GM21576 (cell line): ENCODE results near the gene TTC7B.

Source experiments
- ATAC-seq: cut with Tn5 transposase; IDR thresholded peaks from one replicate; pipeline ENCODE4 v1.9.1; 2021; ENCODE audit warnings: mild to moderate bottlenecking, moderate library complexity; ENCODE audit not compliant: unreplicated experiment

TTC7B gene

GRCh38 chr14:90743826-90744225 is 72.4 kb downstream of the TTC7B start:
- ATAC-seq: no peak

- ATAC-seq: no peak
These were observed 72.8 kb downstream of the TTC7B start for GRCh38 chr14:90743425-90743824.

DNA sequence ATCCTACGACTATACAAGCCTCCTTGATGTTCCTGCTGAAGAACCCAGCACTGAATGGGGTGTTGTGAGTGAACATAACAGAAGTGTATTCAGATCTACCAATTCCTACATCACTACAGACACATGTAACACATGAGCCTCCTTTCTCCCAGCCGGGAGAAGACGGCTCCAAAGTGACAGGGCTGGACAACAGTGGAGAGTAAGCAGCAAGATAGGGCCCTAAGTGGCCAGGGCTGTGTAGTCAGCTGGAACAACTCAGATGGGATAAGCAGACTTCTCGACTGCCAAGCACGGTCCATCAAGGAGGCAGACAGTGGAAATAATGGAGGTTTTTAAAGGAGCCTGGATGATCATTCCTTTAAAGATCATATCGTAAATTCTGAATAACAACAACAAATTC is 73.5 kb downstream of the TTC7B start:
- ATAC-seq: no peak

DNA sequence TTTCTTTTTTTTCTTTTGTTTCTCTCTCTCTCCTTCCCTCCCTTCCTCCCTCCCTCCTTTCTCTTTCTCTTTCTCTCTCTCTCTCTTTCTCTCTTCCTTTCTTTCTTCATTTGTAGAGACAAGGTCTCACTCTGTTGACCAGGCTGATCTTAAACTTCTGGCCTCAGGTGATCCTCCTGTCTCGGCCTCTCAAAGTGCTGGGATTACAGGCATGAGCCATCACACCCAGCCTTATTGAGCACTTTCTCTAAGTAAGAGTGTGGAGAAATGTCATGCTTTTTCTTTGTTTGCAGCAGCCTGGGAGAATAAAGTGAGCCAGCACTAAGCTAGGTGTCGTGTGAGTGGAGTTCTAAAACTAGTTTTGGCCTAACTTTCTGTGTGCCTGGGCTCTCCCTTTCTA is 74.0 kb downstream of the TTC7B start:
- ATAC-seq: no peak

GRCh38 chr14:90741682-90741946 is 74.6 kb downstream of the TTC7B start:
- no peak for ATAC-seq

GRCh38 chr14:90740946-90741681 is 75.1 kb downstream of the TTC7B start:
- no peak for ATAC-seq

DNA sequence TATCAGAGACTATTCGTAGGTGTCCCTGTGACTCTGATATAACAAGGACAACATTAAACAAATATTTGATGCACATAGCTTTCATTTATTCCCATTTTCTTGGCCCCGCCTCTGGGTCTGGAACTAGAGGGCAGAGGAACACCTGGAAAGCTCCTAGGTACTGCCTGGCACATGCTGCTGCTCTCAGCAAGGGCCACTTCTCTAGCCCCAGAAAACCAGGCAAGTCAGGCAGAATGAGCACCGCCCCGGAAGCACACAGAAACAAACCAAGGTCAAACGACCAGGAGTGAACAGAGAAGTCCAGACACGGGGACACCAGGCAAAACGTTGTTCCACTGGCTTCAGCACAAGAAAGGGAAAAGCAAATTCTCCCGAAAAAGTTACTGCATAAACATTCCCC is 76.1 kb downstream of the TTC7B start:
- ATAC-seq: no peak

DNA sequence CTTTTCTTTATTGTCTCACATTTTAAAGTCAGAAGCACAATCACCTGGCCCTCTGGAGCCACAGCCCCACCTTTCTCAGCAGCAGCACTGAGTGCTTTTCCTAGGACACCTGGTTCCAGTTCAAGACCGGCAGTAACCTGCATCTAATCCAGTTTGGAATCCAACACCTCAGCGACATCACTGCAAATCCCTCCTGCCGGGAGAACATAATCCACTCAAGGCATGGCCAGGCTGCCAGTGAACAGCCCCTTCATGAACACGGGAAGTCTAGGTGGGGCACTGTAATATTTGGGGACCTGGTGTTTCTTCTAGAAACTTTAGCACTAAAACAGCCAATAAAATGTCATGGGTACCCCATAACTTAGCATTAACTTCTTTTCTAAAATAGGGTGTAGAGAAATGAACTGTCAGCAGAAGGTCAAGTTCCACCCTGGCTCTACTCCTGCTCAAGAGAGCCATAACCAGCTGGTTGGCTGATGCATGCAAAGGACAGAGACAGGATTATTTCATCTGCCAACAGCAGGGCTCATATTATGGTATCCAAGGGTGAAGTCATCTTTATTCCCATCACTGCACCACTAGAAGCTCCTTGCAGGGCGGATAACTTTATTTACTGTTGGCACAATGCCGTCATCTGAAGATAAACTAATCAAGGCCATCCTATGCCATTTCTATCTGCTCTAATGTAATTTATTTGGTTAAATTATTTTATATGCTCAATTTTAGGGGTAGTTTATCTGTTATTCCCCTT is 76.7 kb downstream of the TTC7B start:
- ATAC-seq: no peak

DNA sequence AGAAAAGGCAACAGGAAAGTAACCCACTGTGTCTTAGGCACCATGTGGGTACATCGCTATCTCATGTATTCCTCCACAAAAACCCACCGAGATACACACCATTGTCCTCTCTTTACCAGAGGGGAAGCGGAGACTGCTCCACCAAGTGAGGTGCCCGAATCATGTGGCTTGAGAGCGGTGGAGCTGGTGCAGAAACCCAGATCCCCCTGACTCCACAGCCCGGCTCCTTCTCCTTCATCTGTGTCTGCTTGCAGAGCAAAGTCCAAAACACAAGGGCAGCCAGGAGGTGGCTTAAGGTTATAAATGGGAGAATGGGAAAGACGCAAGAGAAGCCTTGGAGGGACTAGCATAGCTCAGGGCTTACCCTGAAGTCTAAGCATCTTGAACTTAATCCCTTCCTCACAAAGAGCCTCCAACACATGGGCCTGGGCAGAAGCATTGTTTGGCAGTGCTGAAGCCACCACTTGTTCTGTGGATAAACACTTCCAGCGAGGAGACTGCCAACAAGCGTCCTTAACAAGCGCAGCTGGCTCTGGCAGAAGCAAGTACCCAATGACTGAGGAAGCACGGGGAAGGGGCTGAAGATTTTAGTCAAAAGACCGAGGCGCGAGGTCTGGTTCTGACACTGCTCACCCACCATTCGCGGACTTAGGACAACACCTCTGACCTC is 83.0 kb downstream of the TTC7B start:
- no peak for ATAC-seq

- ATAC-seq: no peak
These were observed 83.5 kb downstream of the TTC7B start for GRCh38 chr14:90732718-90733117.

DNA sequence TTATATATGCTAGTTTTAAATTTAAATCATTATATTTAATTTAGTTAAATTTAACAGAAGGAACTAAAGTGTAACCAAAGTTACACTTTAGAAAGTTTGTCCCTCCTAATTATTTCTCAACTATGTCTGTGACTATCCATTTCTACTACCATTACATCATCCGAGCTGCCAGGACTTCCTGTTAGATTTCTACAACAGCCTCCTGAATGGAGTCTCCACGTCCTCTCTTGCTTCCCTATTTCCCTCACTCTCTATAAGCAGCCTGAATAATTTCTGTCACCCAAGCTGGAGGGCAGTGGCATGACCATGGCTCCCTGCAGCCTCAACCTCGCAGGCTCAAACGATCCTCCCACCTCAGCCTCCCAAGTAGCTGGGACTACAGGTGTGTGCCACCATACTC is 84.1 kb downstream of the TTC7B start:
- no peak for ATAC-seq

- no peak for ATAC-seq
These were observed 84.7 kb downstream of the TTC7B start for GRCh38 chr14:90731487-90731886.

DNA sequence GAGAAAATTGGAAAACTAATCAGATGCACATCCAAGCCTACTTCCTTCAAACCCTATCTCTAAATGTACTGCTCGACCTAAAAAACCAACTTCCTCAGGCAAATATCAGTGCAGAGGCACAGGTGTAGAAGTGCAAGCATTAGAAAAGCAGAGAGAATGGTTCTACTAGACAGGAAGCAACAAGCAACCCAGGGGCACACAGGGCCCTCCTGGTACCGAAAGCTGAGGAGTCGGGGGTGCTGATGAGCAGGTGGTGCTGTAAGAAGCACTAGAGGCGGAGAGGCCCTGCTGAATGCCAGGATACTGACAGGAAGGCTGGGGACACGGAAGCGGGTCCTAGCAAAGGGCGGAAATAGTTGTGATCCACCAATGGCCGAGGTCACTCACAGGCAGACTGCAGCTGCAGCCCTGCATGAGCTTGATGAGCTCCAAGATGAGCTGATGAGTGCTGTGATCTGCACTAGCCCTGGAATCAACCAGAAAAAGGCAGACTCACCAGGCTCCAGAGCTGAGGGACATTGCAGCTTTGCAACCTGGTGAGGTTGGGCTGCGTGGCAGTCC is 85.9 kb downstream of the TTC7B start:
- ATAC-seq: no peak

- ATAC-seq: no peak
These were observed 87.3 kb downstream of the TTC7B start for GRCh38 chr14:90728951-90729350.

DNA sequence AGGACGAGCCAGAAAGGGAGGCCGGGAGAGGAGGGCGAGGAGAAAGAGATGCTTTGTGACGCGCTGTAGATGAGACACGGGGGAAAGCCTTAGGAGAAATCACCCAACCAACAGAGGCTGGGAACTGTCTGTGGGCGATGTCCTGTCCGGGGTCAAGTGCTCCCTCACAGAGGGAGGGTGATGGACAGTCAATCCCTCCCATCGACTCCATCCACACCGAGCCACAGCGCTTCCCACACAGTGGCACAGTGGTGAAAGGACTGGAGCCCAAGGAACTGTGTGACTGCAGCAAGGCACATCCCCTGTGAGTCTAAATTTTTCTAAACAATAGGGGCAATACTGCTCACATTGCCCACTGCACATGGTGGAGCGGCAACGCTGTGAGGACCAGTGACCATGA is 89.1 kb downstream of the TTC7B start:
- ATAC-seq: no peak

DNA sequence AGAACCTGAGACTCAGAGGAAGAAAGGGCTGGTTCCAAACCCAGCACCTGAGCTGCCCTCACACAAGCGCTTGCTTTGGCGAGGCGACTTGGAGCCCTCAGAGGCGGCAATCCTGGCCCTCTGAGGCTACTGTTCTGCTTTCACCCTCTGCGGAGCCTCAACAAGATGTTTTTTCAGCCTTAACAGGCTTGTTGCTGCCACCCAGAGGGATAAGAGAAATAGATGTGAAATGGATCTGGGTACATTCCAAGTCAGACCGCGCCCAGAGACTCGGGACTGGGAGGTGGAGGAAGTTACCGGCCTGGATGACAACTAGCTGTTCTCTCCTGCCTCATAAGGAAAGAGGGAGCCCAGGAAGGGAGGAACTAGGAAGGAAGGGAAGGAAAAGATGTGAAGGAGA is 89.6 kb downstream of the TTC7B start:
- no peak for ATAC-seq

GRCh38 chr14:90724866-90725265 is 91.4 kb downstream of the TTC7B start:
- ATAC-seq: no peak

- ATAC-seq: no peak
These were observed 93.6 kb downstream of the TTC7B start for GRCh38 chr14:90722590-90722989.

GRCh38 chr14:90721619-90722305 is 94.5 kb downstream of the TTC7B start:
- no peak for ATAC-seq

DNA sequence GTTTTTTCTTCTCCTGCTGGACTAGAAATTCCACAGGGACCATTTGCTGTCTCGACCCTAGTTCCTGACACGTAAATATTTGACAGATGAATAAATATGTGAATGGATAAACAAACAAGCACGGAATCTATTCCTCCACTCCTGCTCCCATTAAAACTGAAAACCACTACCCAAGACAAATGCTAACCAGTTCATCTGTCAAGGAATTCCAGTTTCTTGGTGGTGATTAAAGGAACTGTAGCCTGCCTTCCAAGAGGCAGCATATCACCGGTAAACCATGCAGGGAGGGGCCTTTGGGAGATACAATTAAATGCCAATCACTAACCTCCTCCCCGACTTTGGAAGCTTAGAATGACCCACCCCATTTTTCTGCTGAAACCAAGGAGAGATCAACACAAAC is 95.4 kb downstream of the TTC7B start:
- ATAC-seq: no peak

- no peak for ATAC-seq
These were observed 95.9 kb downstream of the TTC7B start for GRCh38 chr14:90720336-90720735.
